Gastrocnemius medialis (tissue), 4 donors: ENCODE data around the gene PTGDS. TPM values are rescaled to one million over a fixed set of nuclear protein-coding genes. Genes with fewer than 3 reads are reported as not detected.

Source experiments
- ATAC-seq, 2 donors: fragments of 150-250 bp; one replicate each; pipeline ENCODE4 v1.9.1; 2016
- DNase-seq, 2 donors: peaks; one replicate each; pipeline ENCODE4 v3.0.0-alpha.2; 2019
- H3K27ac ChIP-seq, 4 donors: fragments of 200-600 bp; sonication (generic); 1 replicate in 1 of 4; 2 replicates in 3 of 4; pipeline ENCODE4 v1.5.1; 2016 to 2018; ENCODE audit warnings: mild to moderate bottlenecking in 2 of 4, moderate library complexity in 1 of 4
- H3K27me3 ChIP-seq, 3 donors: fragments of 200-600 bp; sonication (generic) in 2 of 3; 1 replicate in 1 of 3; 2 replicates in 2 of 3; pipeline versions ENCODE4 v1.5.1 to v1.6.0; 2016 to 2019; ENCODE audit warnings: mild to moderate bottlenecking in 1 of 3, moderate library complexity in 1 of 3
- H3K36me3 ChIP-seq, 2 donors: fragments of 200-600 bp; sonication (generic) in 1 of 2; one replicate each; pipeline ENCODE4 v1.5.1; 2017 to 2018
- H3K4me1 ChIP-seq, 2 donors: fragments of 200-600 bp; sonication (generic) in 1 of 2; one replicate each; pipeline ENCODE4 v1.5.1; 2016 to 2017; ENCODE audit warnings: mild to moderate bottlenecking in 2 of 2
- H3K4me3 ChIP-seq, 4 donors: fragments of 200-600 bp; sonication (generic) in 3 of 4; 1 replicate in 1 of 4; 2 replicates in 3 of 4; pipeline ENCODE4 v1.5.1; 2016 to 2019; ENCODE audit warnings: mild to moderate bottlenecking in 2 of 4
- H3K9me3 ChIP-seq, 3 donors: fragments of 200-600 bp; sonication (generic) in 2 of 3; 1 replicate in 1 of 3; 2 replicates in 2 of 3; pipeline ENCODE4 v1.5.1; 2016 to 2019
- POLR2A ChIP-seq, 2 donors: fragments of 450-650 bp; IDR thresholded peaks; one replicate each; pipeline ENCODE4 v1.6.1; 2017; ENCODE audit warnings: antibody characterized with exemption in 2 of 2, mild to moderate bottlenecking in 2 of 2, moderate library complexity in 2 of 2
- in situ Hi-C, 4 donors: fragments of 200-750 bp; cut with MboI; loops; one replicate each; pipeline versions ENCODE4 v1.15.0 to v1.8.0; 2017; ENCODE audit warnings: low sequenced_read_pairs in 4 of 4
- intact Hi-C: fragments of 100-400 bp; cut with DNase I; formaldehyde crosslinking; loops from one replicate; pipeline ENCODE4 v1.15.1; 2023; ENCODE audit warnings: low total_unique reads
- total RNA-seq, 4 donors: library from RNA; depleted of rRNA; stranded (reverse); fragments of >200 nt; gene quantifications; one replicate each; pipeline versions ENCODE4 v1.1.0 to v1.2.3, GENCODE V29; 2016
- TF ChIP-seq, protein P1 (sequence below), 5 experiments: fragments of 450-650 bp in 3 of 5; fragments of 200-600 bp in 2 of 5; sonication (generic) in 2 of 5; IDR thresholded peaks in 4 of 5; conservative IDR thresholded peaks in 1 of 5; 1 replicate in 4 of 5; 2 replicates in 1 of 5; pipeline ENCODE4 v1.5.1; 2016 to 2019; ENCODE audit warnings: antibody characterized with exemption in 5 of 5, mild to moderate bottlenecking in 3 of 5, moderate library complexity in 3 of 5

Gene PTGDS
- total RNA-seq, 4 donors from 2014 or later = 2.3 to 35.2 (median 27.0) TPM

DNA sequence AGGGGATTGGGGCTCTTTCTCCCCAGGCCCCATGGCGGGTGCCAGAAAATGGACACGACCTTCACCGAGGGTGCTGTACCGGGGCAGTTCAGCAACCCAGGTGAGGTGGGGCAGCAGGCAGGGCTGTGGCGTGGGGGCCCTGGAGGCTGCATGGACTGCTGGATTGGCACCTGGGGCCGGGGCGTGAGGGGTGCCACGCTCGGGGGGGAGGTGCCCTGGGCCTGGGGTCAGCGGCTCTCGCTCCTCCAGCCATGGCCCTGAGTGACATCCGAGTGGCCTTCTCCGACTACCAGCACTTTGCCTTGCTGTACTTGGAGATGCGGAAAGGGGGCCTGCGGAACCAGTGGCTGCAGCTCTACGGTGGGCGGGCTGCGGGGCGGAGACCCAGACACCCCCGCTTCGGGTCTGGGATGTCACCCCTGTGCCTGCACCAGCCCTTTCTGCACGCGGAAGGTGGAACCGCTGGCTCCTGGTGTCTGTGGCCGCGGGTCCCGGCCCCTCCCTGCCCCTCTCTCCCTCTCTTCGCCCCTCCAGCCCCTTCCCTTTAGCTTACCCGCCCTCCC is 7.2 kb downstream of the PTGDS start:
- no peak for TF ChIP-seq POLR2A (IDR thresholded peaks at IDR 0.05)
- TF ChIP-seq, protein P1, sequence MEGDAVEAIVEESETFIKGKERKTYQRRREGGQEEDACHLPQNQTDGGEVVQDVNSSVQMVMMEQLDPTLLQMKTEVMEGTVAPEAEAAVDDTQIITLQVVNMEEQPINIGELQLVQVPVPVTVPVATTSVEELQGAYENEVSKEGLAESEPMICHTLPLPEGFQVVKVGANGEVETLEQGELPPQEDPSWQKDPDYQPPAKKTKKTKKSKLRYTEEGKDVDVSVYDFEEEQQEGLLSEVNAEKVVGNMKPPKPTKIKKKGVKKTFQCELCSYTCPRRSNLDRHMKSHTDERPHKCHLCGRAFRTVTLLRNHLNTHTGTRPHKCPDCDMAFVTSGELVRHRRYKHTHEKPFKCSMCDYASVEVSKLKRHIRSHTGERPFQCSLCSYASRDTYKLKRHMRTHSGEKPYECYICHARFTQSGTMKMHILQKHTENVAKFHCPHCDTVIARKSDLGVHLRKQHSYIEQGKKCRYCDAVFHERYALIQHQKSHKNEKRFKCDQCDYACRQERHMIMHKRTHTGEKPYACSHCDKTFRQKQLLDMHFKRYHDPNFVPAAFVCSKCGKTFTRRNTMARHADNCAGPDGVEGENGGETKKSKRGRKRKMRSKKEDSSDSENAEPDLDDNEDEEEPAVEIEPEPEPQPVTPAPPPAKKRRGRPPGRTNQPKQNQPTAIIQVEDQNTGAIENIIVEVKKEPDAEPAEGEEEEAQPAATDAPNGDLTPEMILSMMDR (IDR thresholded peaks at IDR 0.05 in 4 of 5, conservative IDR thresholded peaks at IDR 0.05 in 1 of 5) = no peak
- Histone ChIP-seq H3K4me3 (no peak overlapping the region), H3K9me3 (no peaks in the 10 kb centered on the region), H3K4me1 (peaks cover 0 to 5% of the 10 kb centered on the region in 2 donors), H3K36me3 (no peaks in the 10 kb centered on the region), H3K27ac (no peak overlapping the region), H3K27me3 (peaks cover 19 to 30% (median 26%) of the 10 kb centered on the region in 3 donors)
- no peak for ATAC-seq
- intact Hi-C loops = no loop called here
- no peak for DNase-seq
- in situ Hi-C loops = no loop called here

DNA sequence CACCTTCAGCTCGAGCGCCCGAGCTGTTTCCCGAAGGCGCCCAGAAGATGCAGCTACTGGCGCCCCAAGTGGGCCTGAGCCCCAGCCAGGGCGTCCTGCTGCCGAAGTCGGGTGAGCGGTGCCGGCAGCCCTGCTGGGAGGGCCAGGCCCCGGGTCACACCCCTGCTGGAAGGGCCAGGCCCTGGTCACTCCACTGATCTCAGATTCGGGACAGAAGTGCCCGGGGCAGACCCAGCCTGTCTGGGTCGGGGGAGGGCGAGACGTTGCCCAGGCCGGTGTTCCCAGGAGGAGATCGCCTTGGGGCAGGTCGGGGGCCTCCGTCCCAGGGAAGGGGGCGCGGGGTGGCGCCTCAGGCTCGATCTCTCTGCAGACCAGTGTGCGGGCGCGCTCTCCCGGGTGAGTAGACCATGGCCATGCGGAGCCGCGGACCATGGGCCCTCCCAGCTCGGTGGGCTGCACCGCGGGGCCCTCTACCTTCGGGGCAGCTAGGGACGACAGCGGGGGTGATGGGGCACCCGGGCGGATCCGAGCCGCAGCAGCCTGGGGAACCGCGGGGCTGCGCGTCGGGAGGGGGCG is 7.8 kb downstream of the PTGDS start:
- ATAC-seq (no peak), DNase-seq (no peak)
- intact Hi-C loops (no loop called here), in situ Hi-C loops (no loop called here)
- no peak for TF ChIP-seq POLR2A (IDR thresholded peaks at IDR 0.05)
- TF ChIP-seq, protein P1 (IDR thresholded peaks at IDR 0.05 in 4 of 5, conservative IDR thresholded peaks at IDR 0.05 in 1 of 5) = no peak
- Histone ChIP-seq H3K4me3 (no peak overlapping the region), H3K27me3 (peaks cover 19 to 30% (median 26%) of the 10 kb centered on the region in 3 donors), H3K36me3 (no peaks in the 10 kb centered on the region), H3K4me1 (peaks cover 0 to 5% of the 10 kb centered on the region in 2 donors), H3K27ac (no peak overlapping the region), H3K9me3 (no peaks in the 10 kb centered on the region)

DNA sequence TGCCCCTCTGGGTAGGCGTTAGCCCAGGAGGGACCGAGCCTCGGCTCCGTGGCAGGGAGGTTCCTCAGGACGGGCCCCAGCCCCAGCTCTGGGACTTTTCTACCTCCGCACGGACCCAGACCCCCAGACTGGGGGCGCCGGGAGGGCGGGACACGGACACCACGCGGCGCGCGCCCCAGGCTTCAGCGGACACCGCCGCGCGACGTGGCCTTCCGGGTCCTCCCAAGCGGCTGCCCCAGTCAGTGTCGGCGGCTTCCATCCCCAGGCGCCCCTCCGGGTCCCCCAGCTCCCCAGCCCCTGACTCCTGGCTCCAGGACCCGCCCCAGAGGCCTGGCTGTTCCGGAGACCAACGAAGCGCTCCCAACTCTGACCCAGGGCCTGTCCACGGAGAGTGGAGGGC is 8.5 kb downstream of the PTGDS start:
- DNase-seq (no peak), ATAC-seq (no peak)
- Histone ChIP-seq H3K36me3 (no peaks in the 10 kb centered on the region), H3K4me1 (peaks cover 0 to 5% of the 10 kb centered on the region in 2 donors), H3K9me3 (no peaks in the 10 kb centered on the region), H3K27me3 (peaks cover 19 to 30% (median 26%) of the 10 kb centered on the region in 3 donors), H3K4me3 (no peak overlapping the region), H3K27ac (no peak overlapping the region)
- in situ Hi-C loops (no loop called here), intact Hi-C loops (no loop called here)
- TF ChIP-seq, protein P1 (IDR thresholded peaks at IDR 0.05 in 4 of 5, conservative IDR thresholded peaks at IDR 0.05 in 1 of 5) = no peak
- no peak for TF ChIP-seq POLR2A (IDR thresholded peaks at IDR 0.05)

DNA sequence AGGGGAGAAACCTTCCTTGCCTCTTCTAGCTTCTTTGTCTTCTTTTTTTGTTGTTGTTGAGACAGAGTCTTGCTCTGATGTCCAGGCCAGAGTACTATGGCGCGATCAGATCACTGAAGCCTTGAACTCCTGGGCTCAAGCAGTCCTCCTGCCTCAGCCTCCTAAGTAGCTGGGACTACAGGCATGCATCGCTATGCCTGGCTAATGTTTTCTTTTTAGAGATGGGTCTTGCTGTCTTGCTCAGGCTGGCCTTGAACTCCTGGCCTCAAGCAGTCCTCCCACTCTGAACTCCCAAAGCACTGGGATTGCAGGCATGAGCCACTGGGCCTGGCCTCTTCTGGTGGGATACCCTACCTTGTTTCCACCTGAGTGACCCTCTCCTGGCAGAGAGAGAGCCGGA is 11.6 kb downstream of the PTGDS start:
- in situ Hi-C loops = no loop called here
- ATAC-seq (no peak), DNase-seq (no peak)
- H3K9me3 ChIP-seq = no peaks in the 10 kb centered on the region
- peaks cover 0 to 3% of the 10 kb centered on the region in 2 donors for H3K36me3 ChIP-seq
- peaks cover 6 to 16% of the 10 kb centered on the region in 2 donors for H3K4me1 ChIP-seq
- no peak overlapping the region for H3K4me3 ChIP-seq
- TF ChIP-seq POLR2A (IDR thresholded peaks at IDR 0.05) = no peak
- TF ChIP-seq, protein P1 (IDR thresholded peaks at IDR 0.05 in 4 of 5, conservative IDR thresholded peaks at IDR 0.05 in 1 of 5) = no peak
- H3K27me3 ChIP-seq = peaks cover 19 to 26% (median 23%) of the 10 kb centered on the region in 3 donors
- no peak overlapping the region for H3K27ac ChIP-seq
- intact Hi-C loops = no loop called here
